HG02943 (cell line): ENCODE measurements around the gene NCAN.

ENCODE experiments used
- ATAC-seq: cut with Tn5 transposase; IDR thresholded peaks from one replicate; pipeline ENCODE4 v1.9.1; 2021; ENCODE audit warnings: mild to moderate bottlenecking, low read depth, moderate library complexity; ENCODE audit not compliant: unreplicated experiment

The NCAN gene

GRCh38 chr19:19276851-19277250 is 65.1 kb downstream of the NCAN start:
- no peak for ATAC-seq

DNA sequence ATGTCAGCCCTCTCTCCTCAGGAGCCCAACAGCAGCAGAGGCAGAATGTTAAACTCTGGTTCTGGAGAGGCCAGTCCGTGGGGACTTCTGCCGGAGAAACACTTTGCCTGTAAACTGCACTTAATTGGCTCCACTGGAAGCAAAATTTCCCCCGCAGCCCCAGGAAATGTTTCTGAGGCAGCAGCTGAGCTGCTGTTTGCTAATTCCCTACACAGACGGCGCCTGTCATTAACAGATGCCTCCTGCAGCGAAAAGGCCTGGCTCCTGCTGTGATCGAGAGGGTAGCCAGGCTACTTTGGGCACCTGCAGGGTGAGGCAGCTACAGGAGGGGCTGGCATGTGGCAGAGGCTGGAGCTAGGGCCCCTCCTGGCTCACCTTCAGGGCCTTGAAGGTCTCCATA is 66.6 kb downstream of the NCAN start:
- no peak for ATAC-seq

- ATAC-seq = no peak
Observed at GRCh38 chr19:19279062-19279612, 67.4 kb downstream of the NCAN start.

GRCh38 chr19:19279853-19280252 is 68.1 kb downstream of the NCAN start:
- no peak for ATAC-seq

DNA sequence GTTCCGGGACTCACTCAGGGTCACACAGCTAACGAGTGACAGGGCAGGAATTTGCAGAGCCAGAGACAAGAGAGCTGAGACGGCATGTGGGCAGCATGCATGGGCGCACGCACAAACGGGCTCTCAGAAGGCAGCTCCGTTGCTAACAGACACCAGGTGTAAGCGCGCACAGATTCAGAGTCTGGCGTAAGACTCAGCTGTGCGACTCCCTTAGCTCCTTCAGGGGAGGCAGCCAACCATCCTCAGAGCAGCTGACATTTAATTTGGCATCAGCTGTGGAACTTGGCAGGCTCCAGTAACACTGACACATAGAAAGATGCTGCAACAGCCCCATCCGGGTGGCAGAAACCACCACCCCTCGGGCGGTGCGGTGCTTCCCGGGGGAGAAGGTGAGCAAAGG is 68.8 kb downstream of the NCAN start:
- ATAC-seq = no peak

- ATAC-seq = no peak
Observed at GRCh38 chr19:19285686-19286085, 73.9 kb downstream of the NCAN start.

GRCh38 chr19:19292607-19293006 is 80.8 kb downstream of the NCAN start:
- ATAC-seq = no peak

DNA sequence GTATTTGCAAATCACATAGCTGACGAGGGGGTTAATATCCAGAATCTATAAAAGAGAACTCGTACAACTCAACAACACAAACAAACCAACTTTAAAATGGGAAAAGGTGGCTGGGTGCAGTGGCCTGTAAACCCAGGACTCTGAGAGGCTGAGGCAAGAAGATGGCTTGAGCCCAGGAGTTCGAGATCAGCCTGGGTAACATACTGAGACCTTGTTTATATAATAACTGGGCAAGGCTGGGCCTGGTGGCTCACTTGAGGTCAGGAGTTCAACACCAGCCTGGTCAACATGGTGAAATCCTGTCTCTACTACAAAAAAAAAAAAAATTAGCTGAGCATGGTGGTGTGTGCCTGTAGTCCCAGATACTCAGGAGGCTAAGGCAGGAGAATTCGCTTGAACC is 83.2 kb downstream of the NCAN start:
- ATAC-seq = no peak

DNA sequence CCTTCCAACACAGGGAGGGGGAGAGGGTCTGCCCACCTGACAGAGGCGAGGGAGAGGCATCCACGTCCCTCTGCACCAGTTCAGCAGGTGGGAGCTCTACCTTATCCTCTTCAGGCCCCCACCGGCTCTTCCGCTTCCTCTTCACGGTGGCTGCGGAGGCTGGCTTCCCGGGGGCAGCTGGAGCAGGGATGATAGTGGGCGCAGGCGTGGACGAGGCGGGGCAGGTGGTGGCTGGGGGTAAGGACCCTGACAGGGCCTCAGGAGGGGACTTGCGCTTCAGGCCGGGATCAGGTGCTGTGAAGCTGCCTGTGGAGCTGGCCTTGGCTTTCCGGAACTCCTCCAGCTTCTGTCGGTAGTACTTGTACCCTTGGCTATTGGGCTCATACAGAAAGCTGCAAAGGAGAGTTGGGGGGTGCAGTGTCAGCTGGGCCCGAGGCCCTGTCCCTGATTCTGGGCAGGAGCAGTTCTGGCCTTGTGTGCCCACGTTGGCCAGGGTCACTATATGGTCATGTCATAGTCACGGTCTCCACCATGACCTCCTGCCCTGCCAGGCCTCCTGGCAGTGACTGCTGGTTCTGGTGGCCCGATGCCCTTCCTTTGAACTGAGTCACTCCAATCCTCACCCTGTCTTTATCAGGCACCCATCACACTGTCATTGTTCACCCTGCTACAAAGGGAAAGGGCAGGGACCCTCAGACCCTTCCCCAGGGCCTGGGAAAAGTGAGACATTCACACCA is 85.4 kb downstream of the NCAN start:
- ATAC-seq = no peak

DNA sequence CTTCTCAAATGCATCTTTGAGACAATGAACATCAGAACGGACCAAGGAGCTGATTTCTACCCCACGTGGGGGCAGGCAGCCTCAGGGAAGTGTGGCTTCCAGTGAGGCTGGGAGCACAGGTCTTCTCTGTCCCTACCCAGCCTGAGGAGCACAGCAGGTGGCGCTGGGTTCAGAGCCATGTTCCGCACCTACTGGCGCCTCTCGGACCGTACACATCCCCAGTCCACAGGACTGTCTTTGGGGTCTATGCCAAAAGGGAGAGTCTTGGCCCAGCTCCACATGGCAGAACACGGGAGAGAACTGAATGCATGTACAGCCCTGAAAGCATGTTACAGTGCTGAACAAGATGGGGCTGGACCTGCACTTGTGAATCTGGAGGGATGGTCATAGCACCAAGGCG is 86.0 kb downstream of the NCAN start:
- ATAC-seq = no peak

- ATAC-seq = no peak
Observed at GRCh38 chr19:19300613-19301012, 88.9 kb downstream of the NCAN start.
